Measurements from ENCODE around the gene METTL18. TPM values are rescaled to one million over a fixed set of nuclear protein-coding genes. Genes with fewer than 3 reads are reported as not detected.
A peak's percentile ranks its signal among the peaks of the same experiment; 100 is the strongest.

The METTL18 gene
- total and polyA plus RNA-seq, 2 of the 13 experiments (the other 11 are each of a cell fraction or from before 2014, with no cell fraction given) = 2.7 to 6.7 TPM

- TF ChIP-seq GLI4 (CRISPR knock-in tag; IDR thresholded peaks at IDR 0.05; ENCODE audit: borderline replicate concordance) (peak; percentile 22; the same call in 1 of the 2 replicates), IRF2 (CRISPR knock-in tag; IDR thresholded peaks at IDR 0.05) (peak; percentile 64; the same call in 1 of the 2 replicates), NR2F6 (IDR thresholded peaks at IDR 0.05) (peak; percentile 42; the same call in 1 of the 2 replicates), NR2F6 (CRISPR knock-in tag; IDR thresholded peaks at IDR 0.05) (no peak), CENPX (CRISPR knock-in tag; IDR thresholded peaks at IDR 0.05) (no peak), ZNF841 (CRISPR knock-in tag; IDR thresholded peaks at IDR 0.05; ENCODE audit: borderline replicate concordance) (no peak), ZNF557 (CRISPR knock-in tag; IDR thresholded peaks at IDR 0.05) (0 out of 2 replicates have a peak, but pooled peaks have one; percentile 37), NFRKB (IDR thresholded peaks at IDR 0.05) (no peak), ATRX (CRISPR knock-in tag; IDR thresholded peaks at IDR 0.05; ENCODE audit: borderline replicate concordance) (no peak), LCORL (IDR thresholded peaks at IDR 0.05) (no peak), LCORL (CRISPR knock-in tag; IDR thresholded peaks at IDR 0.05) (0 out of 2 replicates have a peak, but pooled peaks have one; percentile 20), TFAP4 (IDR thresholded peaks at IDR 0.05; ENCODE audit: borderline replicate concordance, low read depth) (peak; percentile 17; the same call in 1 of the 2 replicates), ZNF879 (CRISPR knock-in tag; IDR thresholded peaks at IDR 0.05) (no peak), ZNF7 (CRISPR knock-in tag; IDR thresholded peaks at IDR 0.05) (no peak), CBFB (CRISPR knock-in tag; IDR thresholded peaks at IDR 0.05) (peak; percentile 51; the same call in 1 of the 2 replicates), ZNF234 (CRISPR knock-in tag; conservative IDR thresholded peaks at IDR 0.05) (no peak), XBP1 (CRISPR knock-in tag; IDR thresholded peaks at IDR 0.05) (no peak), ZMYM4 (CRISPR knock-in tag; IDR thresholded peaks at IDR 0.05) (peak; percentile 87), HCFC1 (IDR thresholded peaks at IDR 0.05; ENCODE audit: low read depth, low read length) (peak; percentile 63), RXRA (CRISPR knock-in tag; IDR thresholded peaks at IDR 0.05) (peak; percentile 75), ZNF790 (CRISPR knock-in tag; IDR thresholded peaks at IDR 0.05; ENCODE audit: borderline replicate concordance) (no peak), MIXL1 (CRISPR knock-in tag; IDR thresholded peaks at IDR 0.05) (peak; percentile 60), ELK4 (CRISPR knock-in tag; IDR thresholded peaks at IDR 0.05; ENCODE audit: borderline replicate concordance) (no peak; the same call in 1 of the 2 replicates), KLF6 (CRISPR knock-in tag; IDR thresholded peaks at IDR 0.05) (0 out of 2 replicates have a peak, but pooled peaks have one; percentile 55), ZSCAN31 (CRISPR knock-in tag; IDR thresholded peaks at IDR 0.05; ENCODE audit: low read depth) (no peak), FOXJ3 (CRISPR knock-in tag; IDR thresholded peaks at IDR 0.05; ENCODE audit: borderline replicate concordance) (peak; percentile 50; the same call in 1 of the 2 replicates)
- TF ChIP-seq, protein P1, sequence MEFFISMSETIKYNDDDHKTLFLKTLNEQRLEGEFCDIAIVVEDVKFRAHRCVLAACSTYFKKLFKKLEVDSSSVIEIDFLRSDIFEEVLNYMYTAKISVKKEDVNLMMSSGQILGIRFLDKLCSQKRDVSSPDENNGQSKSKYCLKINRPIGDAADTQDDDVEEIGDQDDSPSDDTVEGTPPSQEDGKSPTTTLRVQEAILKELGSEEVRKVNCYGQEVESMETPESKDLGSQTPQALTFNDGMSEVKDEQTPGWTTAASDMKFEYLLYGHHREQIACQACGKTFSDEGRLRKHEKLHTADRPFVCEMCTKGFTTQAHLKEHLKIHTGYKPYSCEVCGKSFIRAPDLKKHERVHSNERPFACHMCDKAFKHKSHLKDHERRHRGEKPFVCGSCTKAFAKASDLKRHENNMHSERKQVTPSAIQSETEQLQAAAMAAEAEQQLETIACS (CRISPR knock-in tag; IDR thresholded peaks at IDR 0.05) = no peak
These were observed at the start of gene METTL18 (continued) for GRCh38 chr1:169794530-169795416.
